Neural cell (in vitro differentiated cells): ENCODE results near the gene VPS41. TPM values are rescaled to one million over a fixed set of nuclear protein-coding genes. Genes with fewer than 3 reads are reported as not detected.

ENCODE experiments used
- H2AFZ ChIP-seq: fragments of 200-600, 300-800 bp; sonication (generic), shearing (Covaris generic); 2 replicates; pipeline ENCODE4 v1.6.0; 2014; ENCODE audit warnings: low read depth, mild to moderate bottlenecking, antibody characterized with exemption, low read length, moderate library complexity
- H3F3A ChIP-seq: fragments of 200-600 bp; shearing (Covaris generic); 2 replicates; pipeline ENCODE4 v1.6.1; 2016; ENCODE audit warnings: mild to moderate bottlenecking, moderate library complexity, mixed read lengths, antibody characterized with exemption, low read length; ENCODE audit not compliant: insufficient read depth, poor library complexity, severe bottlenecking
- H3K27ac ChIP-seq: fragments of 200-600, 300-800 bp; sonication (generic), shearing (Covaris generic); 2 replicates; pipeline ENCODE4 v1.5.1; 2014; ENCODE audit warnings: mild to moderate bottlenecking, low read length, moderate library complexity
- H3K27me3 ChIP-seq: fragments of 300-800, 200-600 bp; sonication (generic), shearing (Covaris generic); 2 replicates; pipeline ENCODE4 v1.6.0; 2014; ENCODE audit warnings: mild to moderate bottlenecking, low read depth, low read length, moderate library complexity; ENCODE audit not compliant: insufficient read depth
- H3K36me3 ChIP-seq: fragments of 300-800, 200-600 bp; sonication (generic), shearing (Covaris generic); 2 replicates; pipeline ENCODE4 v1.5.1; 2014; ENCODE audit warnings: mild to moderate bottlenecking, antibody characterized with exemption, low read length, moderate library complexity; ENCODE audit not compliant: insufficient read depth
- H3K4me2 ChIP-seq: fragments of 300-800, 200-600 bp; sonication (generic), shearing (Covaris generic); 2 replicates; pipeline ENCODE4 v1.6.0; 2014; ENCODE audit warnings: mild to moderate bottlenecking, low read length
- H3K4me3 ChIP-seq: fragments of 300-800, 200-600 bp; sonication (generic), shearing (Covaris generic); 2 replicates; pipeline ENCODE4 v1.5.1; 2014; ENCODE audit warnings: mild to moderate bottlenecking, low read length, moderate library complexity
- H3K79me2 ChIP-seq: fragments of 200-600 bp; shearing (Covaris generic); replicated peaks from 2 replicates; pipeline ENCODE4 v1.6.0; 2014; ENCODE audit warnings: mild to moderate bottlenecking, low read length, moderate library complexity; ENCODE audit not compliant: insufficient read depth
- H3K9ac ChIP-seq: fragments of 300-800, 200-600 bp; sonication (generic), shearing (Covaris generic); 2 replicates; pipeline ENCODE4 v1.6.1; 2016; ENCODE audit warnings: mild to moderate bottlenecking, low read length, mixed read lengths
- H3K9me2 ChIP-seq: fragments of 200-600 bp; shearing (Covaris generic); 2 replicates; pipeline ENCODE4 v1.6.1; 2016; ENCODE audit warnings: mild to moderate bottlenecking, low read length, mixed read lengths; ENCODE audit not compliant: insufficient read depth
- H3K9me3 ChIP-seq: fragments of 200-600, 300-800 bp; sonication (generic), shearing (Covaris generic); 2 replicates; pipeline ENCODE4 v1.6.1; 2016; ENCODE audit warnings: mild to moderate bottlenecking, mixed run types, low read length, moderate library complexity, mixed read lengths
- H4K20me1 ChIP-seq: fragments of 200-600 bp; shearing (Covaris generic); 2 replicates; pipeline ENCODE4 v1.6.1; 2016; ENCODE audit warnings: mild to moderate bottlenecking, mixed run types; ENCODE audit not compliant: insufficient read depth
- EP300 ChIP-seq: fragments of 450-650 bp; conservative IDR thresholded peaks from 2 replicates; pipeline ENCODE4 v1.6.1; 2014; ENCODE audit warnings: antibody characterized with exemption, mild to moderate bottlenecking, moderate library complexity; ENCODE audit not compliant: poor library complexity, severe bottlenecking
- EZH2 ChIP-seq: fragments of 200-600, 300-800 bp; shearing (Covaris generic), sonication (generic); IDR thresholded peaks from 2 replicates; pipeline ENCODE4 v1.6.1; 2014; ENCODE audit warnings: antibody characterized with exemption, low read length, borderline replicate concordance, mild to moderate bottlenecking; ENCODE audit not compliant: insufficient read depth, poor library complexity, severe bottlenecking
- MXI1 ChIP-seq: fragments of 450-650 bp; conservative IDR thresholded peaks from 2 replicates; pipeline ENCODE4 v1.6.1; 2014; ENCODE audit warnings: antibody characterized with exemption, mild to moderate bottlenecking; ENCODE audit not compliant: poor library complexity, severe bottlenecking
- POLR2AphosphoS5 ChIP-seq: IDR thresholded peaks from 2 replicates; pipeline ENCODE4 v1.6.1; 2012
- RAD21 ChIP-seq: fragments of 450-650 bp; conservative IDR thresholded peaks from 2 replicates; pipeline ENCODE4 v1.6.1; 2014; ENCODE audit warnings: antibody characterized with exemption, mild to moderate bottlenecking, moderate library complexity
- REST ChIP-seq: IDR thresholded peaks from 2 replicates; pipeline ENCODE4 v1.6.1; 2012; ENCODE audit warnings: borderline replicate concordance
- SMC3 ChIP-seq: fragments of 450-650 bp; conservative IDR thresholded peaks from 2 replicates; pipeline ENCODE4 v1.6.1; 2014; ENCODE audit warnings: antibody characterized with exemption, mild to moderate bottlenecking, moderate library complexity; ENCODE audit not compliant: poor library complexity
- TAF1 ChIP-seq: IDR thresholded peaks from 2 replicates; pipeline ENCODE4 v1.6.1; 2012; ENCODE audit warnings: low read depth
- polyA plus RNA-seq: library from polyadenylated mRNA; depleted of rRNA; stranded (reverse); fragments of >200 nt; gene quantifications from 2 replicates; pipeline ENCODE4 v1.2.3, GENCODE V29; 2014
- TF ChIP-seq, protein P1 (sequence below): fragments of 450-650 bp; IDR thresholded peaks from 2 replicates; pipeline ENCODE4 v1.5.1; 2014; ENCODE audit warnings: antibody characterized with exemption, mild to moderate bottlenecking, moderate library complexity; ENCODE audit not compliant: poor library complexity, severe bottlenecking

The VPS41 gene
- polyA plus RNA-seq, 1 donor from 2014 or later: 64.0 TPM

DNA sequence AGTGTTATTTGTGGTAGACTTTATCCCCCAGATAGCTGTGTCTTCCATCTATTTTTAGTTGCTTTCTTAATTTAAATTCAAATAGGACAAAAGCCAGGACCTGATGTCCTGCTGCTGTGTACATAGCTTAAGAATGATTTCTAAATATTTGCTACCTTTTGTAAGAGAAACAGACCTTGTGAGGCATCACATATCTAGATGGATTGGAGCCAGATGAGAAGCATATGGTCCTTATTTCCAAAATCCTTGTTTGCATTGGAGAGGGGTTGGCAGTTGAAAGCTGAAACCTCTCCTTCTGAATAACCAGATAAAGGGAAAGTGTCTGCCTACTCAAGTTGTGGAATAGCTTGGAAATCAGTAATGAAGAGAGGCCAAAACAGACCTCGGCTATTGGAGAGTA, 227.1 kb downstream of the VPS41 start:
- Histone ChIP-seq H3K9ac (no peak overlapping the region), H4K20me1 (no peaks in the 10 kb centered on the region), H3K36me3 (no peaks in the 10 kb centered on the region), H3K4me2 (no peak overlapping the region), H3K79me2 (no peaks in the 10 kb centered on the region), H3K27ac (no peak overlapping the region), H3F3A (no peaks in the 10 kb centered on the region), H3K27me3 (no peaks in the 10 kb centered on the region), H2AFZ (no peak overlapping the region), H3K9me3 (no peaks in the 10 kb centered on the region), H3K9me2 (no peaks in the 10 kb centered on the region), H3K4me3 (no peak overlapping the region)
- no peak for TF ChIP-seq EP300
- no peak for TF ChIP-seq TAF1
- TF ChIP-seq SMC3: no peak
- no peak for TF ChIP-seq EZH2
- no peak for TF ChIP-seq POLR2AphosphoS5
- TF ChIP-seq MXI1: no peak
- TF ChIP-seq, protein P1, sequence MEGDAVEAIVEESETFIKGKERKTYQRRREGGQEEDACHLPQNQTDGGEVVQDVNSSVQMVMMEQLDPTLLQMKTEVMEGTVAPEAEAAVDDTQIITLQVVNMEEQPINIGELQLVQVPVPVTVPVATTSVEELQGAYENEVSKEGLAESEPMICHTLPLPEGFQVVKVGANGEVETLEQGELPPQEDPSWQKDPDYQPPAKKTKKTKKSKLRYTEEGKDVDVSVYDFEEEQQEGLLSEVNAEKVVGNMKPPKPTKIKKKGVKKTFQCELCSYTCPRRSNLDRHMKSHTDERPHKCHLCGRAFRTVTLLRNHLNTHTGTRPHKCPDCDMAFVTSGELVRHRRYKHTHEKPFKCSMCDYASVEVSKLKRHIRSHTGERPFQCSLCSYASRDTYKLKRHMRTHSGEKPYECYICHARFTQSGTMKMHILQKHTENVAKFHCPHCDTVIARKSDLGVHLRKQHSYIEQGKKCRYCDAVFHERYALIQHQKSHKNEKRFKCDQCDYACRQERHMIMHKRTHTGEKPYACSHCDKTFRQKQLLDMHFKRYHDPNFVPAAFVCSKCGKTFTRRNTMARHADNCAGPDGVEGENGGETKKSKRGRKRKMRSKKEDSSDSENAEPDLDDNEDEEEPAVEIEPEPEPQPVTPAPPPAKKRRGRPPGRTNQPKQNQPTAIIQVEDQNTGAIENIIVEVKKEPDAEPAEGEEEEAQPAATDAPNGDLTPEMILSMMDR: no peak
- no peak for TF ChIP-seq RAD21

GRCh38 chr7:38679419-38679818, 229.6 kb downstream of the VPS41 start:
- Histone ChIP-seq H3K27me3 (no peaks in the 10 kb centered on the region), H3K36me3 (no peaks in the 10 kb centered on the region), H3K9ac (no peak overlapping the region), H2AFZ (no peak overlapping the region), H4K20me1 (no peaks in the 10 kb centered on the region), H3K4me2 (no peak overlapping the region), H3K79me2 (no peaks in the 10 kb centered on the region), H3K4me3 (no peak overlapping the region), H3K9me3 (no peaks in the 10 kb centered on the region), H3K9me2 (no peaks in the 10 kb centered on the region), H3K27ac (no peak overlapping the region), H3F3A (no peaks in the 10 kb centered on the region)
- TF ChIP-seq RAD21 (no peak), EZH2 (no peak), POLR2AphosphoS5 (no peak), EP300 (no peak), REST (no peak), SMC3 (no peak), TAF1 (no peak), MXI1 (no peak)
- TF ChIP-seq, protein P1: no peak
